Muscle layer of colon (tissue), 2 donors: Measurements from ENCODE around the gene PCSK6.

Source experiments
- H3K27ac ChIP-seq: one replicate; pipeline ENCODE4 v1.7.0; 2013; ENCODE audit warnings: low read depth, mild to moderate bottlenecking, low read length, moderate library complexity
- H3K27me3 ChIP-seq, 2 donors: one replicate each; pipeline ENCODE4 v1.7.0; 2013; ENCODE audit warnings: low read length in 2 of 2, mild to moderate bottlenecking in 2 of 2; ENCODE audit not compliant: insufficient read depth in 2 of 2, control insufficient read depth in 1 of 2
- H3K36me3 ChIP-seq: one replicate; pipeline ENCODE4 v1.7.0; 2013; ENCODE audit warnings: mild to moderate bottlenecking, low read length; ENCODE audit not compliant: insufficient read depth
- H3K4me1 ChIP-seq: one replicate; pipeline ENCODE4 v1.7.0; 2013; ENCODE audit warnings: mild to moderate bottlenecking, low read length; ENCODE audit not compliant: insufficient read depth
- H3K4me3 ChIP-seq, 2 donors: one replicate each; pipeline ENCODE4 v1.7.0; 2013; ENCODE audit warnings: low read length in 2 of 2, low read depth in 1 of 2, mild to moderate bottlenecking in 1 of 2, moderate library complexity in 1 of 2
- H3K9ac ChIP-seq: one replicate; pipeline ENCODE4 v1.7.0; 2013; ENCODE audit warnings: low read length
- H3K9me3 ChIP-seq: one replicate; pipeline ENCODE4 v1.7.0; 2013; ENCODE audit warnings: mild to moderate bottlenecking, low read length
- donor health status: abdominal sarcoma.
- donor health status: Adenocarcinoma of cecum.

PCSK6 gene

DNA sequence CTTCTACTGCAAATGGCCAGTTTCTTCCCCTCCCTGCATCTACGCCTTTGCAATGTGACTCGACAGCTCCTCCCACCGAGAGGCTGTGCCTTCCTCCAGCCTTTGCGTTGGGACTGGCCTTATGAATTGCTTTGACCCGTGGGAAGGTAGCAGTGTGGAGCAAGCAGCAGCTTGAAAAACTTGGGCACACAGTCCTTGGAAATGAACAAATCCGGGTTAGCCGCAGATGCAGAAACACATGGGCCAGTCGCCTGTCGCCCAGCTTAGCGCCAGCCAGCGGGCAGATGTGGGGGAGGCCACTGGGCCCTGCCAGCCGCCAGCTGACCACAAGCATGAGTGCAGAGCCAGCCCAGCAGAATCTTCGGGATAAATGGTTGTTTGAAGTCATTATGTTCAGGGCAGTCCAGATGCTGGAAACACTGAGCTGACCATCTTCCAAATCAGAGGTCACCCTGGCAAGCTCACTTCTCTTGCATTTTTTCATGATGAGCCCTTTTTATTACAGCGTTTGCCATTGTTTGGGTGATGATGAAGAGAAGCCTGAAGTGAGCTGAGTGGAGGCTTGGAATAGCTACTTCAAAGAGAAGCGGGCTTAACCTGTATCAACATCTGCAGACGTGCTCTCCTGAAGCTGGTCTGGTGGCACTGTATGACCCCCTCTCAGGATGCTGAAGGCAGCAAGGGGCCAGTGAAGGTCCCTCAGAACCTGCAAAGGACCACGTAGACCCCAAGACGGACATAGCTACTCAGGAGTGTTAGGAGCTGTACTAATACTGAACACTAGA is 222.0 kb downstream of the PCSK6 start:
- no peaks in the 10 kb centered on the region for H3K4me1 ChIP-seq
- H3K9me3 ChIP-seq = no peaks in the 10 kb centered on the region
- no peak overlapping the region for H3K27ac ChIP-seq
- peaks cover 23% of the 10 kb centered on the region for H3K36me3 ChIP-seq
- H3K9ac ChIP-seq = no peak overlapping the region
- no peak overlapping the region for H3K4me3 ChIP-seq
- no peaks in the 10 kb centered on the region for H3K27me3 ChIP-seq

DNA sequence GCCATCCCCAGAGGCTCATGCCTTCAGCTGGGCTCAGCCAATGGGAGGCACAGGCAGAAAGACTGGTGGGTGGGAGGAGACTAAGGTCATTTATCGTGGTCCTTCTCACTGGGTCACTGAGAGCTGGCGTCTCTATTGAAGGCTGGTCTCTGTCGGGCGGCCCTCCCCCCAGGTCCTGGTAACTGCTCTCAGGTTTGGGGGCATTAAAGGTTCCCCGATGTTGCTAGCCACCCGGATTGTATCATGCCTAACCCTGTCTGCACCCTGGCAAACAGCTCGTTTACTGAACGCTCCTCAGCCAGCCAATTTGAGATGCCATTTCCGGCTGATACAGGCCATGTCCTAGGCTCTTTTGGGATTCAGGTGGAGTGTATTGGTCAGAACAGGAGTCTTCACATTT is 222.7 kb downstream of the PCSK6 start:
- no peaks in the 10 kb centered on the region for H3K27me3 ChIP-seq
- peaks cover 15% of the 10 kb centered on the region for H3K36me3 ChIP-seq
- H3K9me3 ChIP-seq = no peaks in the 10 kb centered on the region
- no peak overlapping the region for H3K27ac ChIP-seq
- no peak overlapping the region for H3K4me3 ChIP-seq
- H3K4me1 ChIP-seq = no peaks in the 10 kb centered on the region
- no peak overlapping the region for H3K9ac ChIP-seq

DNA sequence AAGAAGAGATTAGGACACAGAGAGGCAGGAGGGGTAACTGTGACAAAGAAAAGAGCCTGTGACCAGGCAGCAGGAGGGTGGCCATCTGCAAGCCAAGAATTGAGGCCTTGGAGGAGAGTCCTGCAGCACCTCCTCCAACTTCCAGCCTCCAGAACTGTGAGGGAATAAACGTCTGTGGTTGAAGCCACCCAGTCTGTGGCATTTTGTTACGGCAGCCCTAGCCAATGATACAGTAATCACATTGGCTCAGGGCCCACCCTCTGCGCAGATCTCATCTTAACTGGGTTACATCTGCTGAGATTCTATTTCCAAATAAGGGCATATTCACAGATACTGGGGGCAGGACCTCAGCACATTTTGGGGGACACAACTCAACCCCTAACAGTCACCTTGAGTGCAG is 223.5 kb downstream of the PCSK6 start:
- Histone ChIP-seq H3K9me3 (no peaks in the 10 kb centered on the region), H3K27me3 (no peaks in the 10 kb centered on the region), H3K4me3 (no peak overlapping the region), H3K9ac (no peak overlapping the region), H3K4me1 (no peaks in the 10 kb centered on the region), H3K36me3 (peaks cover 8% of the 10 kb centered on the region), H3K27ac (no peak overlapping the region)

DNA sequence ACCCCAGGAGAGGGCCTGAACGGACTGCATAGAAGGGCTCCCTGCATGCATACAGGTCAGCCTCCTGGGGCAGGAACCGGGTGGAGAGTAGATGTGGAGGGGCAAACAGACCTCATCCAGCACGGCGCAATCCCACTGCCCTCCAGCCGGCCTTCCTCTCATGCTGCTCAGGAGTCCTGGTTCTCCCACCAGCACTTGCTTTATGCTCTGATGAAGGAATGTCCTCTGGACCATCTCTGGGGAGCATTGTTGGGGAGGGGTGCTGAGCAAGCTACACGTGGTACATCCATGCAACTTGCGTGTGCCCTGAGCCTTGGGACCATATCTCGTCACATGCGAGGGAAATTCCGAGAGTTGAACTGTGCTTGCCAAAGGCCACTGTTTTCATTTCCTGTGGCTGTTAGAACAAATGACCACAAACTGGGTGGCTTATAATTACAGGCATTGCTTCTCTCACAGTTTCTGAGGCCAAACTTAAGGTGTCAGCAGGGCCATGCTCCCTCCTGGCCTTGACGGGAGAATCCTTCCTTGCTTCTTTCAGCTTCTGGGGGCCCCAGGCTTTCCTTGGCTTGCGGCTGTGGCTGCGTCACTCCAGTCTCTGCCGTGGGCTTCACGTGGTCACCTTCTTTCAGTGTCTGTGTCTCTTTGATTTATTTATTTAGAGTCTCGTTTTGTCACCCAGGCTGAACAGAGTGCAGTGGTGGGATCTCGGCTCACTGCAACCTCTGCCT is 224.4 kb downstream of the PCSK6 start:
- Histone ChIP-seq H3K4me1 (no peaks in the 10 kb centered on the region), H3K9me3 (no peaks in the 10 kb centered on the region), H3K9ac (no peak overlapping the region), H3K27me3 (no peaks in the 10 kb centered on the region), H3K4me3 (no peak overlapping the region), H3K36me3 (no peaks in the 10 kb centered on the region), H3K27ac (no peak overlapping the region)

DNA sequence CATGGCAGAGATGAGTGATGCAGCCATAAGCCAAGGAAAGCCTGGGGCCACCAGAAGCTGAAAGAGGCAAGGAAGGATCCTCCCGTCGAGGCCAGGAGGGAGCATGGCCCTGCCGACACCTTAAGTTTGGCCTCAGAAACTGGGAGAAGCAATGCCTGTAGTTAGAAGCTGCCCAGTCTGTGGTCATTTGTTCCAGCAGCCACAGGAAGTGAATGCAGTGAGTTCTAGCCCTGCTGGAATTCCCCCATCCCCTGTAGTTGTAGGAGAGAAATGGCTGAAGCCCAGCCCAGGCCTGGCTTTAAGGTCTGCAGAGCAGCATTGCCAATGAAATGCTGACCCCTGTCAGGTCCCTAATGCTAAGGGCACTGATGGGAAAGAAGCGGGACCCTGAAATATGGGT is 225.5 kb downstream of the PCSK6 start:
- no peaks in the 10 kb centered on the region for H3K36me3 ChIP-seq
- H3K27me3 ChIP-seq = no peaks in the 10 kb centered on the region
- H3K27ac ChIP-seq = no peak overlapping the region
- no peak overlapping the region for H3K9ac ChIP-seq
- H3K4me3 ChIP-seq = no peak overlapping the region
- H3K4me1 ChIP-seq = no peaks in the 10 kb centered on the region
- H3K9me3 ChIP-seq = no peaks in the 10 kb centered on the region

DNA sequence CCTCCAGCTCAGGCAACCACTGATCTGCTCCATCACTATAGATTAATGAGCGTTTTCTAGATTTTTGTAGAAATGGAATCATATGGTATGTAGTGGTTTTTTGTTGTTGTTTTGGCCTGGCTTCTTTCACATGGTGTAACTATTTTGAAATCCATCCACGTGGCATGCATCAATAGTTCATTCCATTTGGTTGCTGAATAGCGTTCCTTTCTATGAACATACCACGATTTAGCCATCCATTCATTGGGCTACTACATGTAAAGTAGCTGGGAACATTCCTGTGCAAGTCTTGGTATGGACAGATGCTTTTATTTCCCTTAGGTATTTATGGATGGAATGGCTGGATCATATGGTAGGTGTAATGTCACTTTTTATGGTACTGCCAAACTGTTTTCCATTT is 227.0 kb downstream of the PCSK6 start:
- no peaks in the 10 kb centered on the region for H3K4me1 ChIP-seq
- H3K27ac ChIP-seq = no peak overlapping the region
- H3K4me3 ChIP-seq = no peak overlapping the region
- no peaks in the 10 kb centered on the region for H3K36me3 ChIP-seq
- H3K9ac ChIP-seq = no peak overlapping the region
- H3K27me3 ChIP-seq = no peaks in the 10 kb centered on the region
- H3K9me3 ChIP-seq = no peaks in the 10 kb centered on the region

DNA sequence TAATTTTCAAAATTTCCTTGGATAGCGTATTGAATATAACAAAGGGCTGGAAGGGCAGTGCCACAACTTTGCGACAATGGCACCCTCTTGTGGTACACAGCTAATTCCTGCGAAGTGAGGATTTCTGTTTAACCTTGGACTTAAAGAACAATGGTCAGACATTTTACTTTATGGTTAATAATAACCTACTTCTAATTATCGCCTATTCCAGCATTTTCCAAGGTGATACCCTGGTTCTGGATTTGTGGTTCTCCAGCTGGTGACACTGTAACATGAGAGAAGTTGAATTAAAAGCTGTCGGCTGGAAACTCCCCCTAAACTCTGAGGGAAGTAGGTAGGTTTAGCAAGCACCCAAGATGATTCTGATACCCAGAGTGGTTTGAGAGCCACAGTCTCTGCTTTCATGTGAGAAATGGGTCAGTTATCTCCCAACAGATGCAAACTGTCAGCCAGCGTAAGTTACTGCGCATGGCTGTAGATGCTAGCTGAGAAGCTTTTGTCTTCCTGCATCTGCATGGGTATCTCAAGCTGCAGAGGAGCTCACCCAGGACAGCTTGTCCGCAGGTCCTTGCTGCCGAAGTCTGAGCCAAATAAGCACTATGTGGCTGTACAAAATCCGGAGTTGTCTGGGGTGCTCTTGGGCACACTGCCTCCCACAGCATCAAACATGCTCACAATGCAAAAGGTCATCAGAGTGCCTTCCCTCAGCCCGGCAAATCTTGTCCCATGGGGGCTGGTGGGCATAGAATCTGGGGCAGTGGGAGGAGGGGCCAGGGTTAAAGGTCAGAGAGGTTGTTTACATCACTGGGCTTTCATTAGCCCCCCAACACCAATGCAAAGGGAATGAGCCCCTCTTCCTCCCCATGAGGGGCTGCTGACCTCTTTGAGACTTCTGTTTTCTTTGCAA is 231.0 kb downstream of the PCSK6 start:
- no peaks in the 10 kb centered on the region for H3K36me3 ChIP-seq
- H3K4me1 ChIP-seq = no peaks in the 10 kb centered on the region
- H3K9ac ChIP-seq = no peak overlapping the region
- H3K9me3 ChIP-seq = no peaks in the 10 kb centered on the region
- no peak overlapping the region for H3K27ac ChIP-seq
- no peaks in the 10 kb centered on the region for H3K27me3 ChIP-seq
- no peak overlapping the region for H3K4me3 ChIP-seq

DNA sequence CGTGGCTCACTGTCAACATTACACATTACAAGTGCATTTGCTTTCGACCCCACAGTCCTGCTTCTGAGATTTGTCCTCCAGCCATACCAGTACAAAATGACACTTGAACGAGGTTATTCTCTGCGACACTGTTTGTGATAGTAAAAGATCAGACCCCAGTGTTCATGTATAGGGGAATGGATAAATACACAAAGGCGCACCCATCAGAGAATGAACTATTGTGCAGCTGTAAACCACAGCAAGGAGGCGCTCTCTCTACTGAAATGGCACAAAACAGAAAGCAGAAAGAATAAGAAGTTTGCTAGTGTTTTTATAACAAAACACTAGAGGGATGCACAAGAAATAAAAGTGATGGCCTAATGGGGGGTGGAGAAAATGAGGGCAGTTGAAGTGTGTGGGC is 232.8 kb downstream of the PCSK6 start:
- H3K27me3 ChIP-seq = no peaks in the 10 kb centered on the region
- H3K9me3 ChIP-seq = no peaks in the 10 kb centered on the region
- H3K27ac ChIP-seq = no peak overlapping the region
- no peak overlapping the region for H3K9ac ChIP-seq
- H3K36me3 ChIP-seq = no peaks in the 10 kb centered on the region
- H3K4me1 ChIP-seq = peaks cover 6% of the 10 kb centered on the region
- H3K4me3 ChIP-seq = no peak overlapping the region

DNA sequence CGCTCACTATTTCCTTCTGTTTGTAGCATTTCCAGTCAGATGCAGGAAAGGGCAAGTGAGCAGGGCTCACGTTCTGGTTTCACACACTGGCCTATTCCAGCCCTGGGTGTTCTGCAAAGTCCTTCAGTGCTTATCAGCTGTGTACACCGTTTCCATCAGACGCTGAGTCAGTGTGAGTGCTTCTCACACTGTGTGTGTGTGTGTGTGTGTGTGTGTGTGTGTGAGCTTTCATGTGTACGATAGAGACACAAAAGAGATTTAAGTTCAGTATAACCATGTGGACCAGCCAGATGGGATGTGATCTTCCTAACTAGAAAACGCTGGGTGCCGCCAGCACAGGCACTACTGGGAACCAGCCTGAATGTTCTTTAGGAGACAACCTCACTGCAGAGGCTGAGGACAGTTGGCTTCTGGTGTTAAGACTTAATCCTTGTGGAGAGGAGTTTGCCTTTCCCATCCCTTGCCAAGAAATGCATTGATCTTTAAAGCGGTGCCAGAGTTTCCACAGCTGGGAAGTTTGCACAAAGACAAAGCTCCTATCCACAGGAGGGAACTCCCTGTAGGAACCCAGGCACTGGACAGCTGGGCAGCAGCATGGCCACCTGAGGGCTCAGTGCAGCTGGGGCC is 233.8 kb downstream of the PCSK6 start:
- H3K27ac ChIP-seq = no peak overlapping the region
- H3K36me3 ChIP-seq = no peaks in the 10 kb centered on the region
- H3K9me3 ChIP-seq = no peaks in the 10 kb centered on the region
- no peaks in the 10 kb centered on the region for H3K27me3 ChIP-seq
- no peak overlapping the region for H3K9ac ChIP-seq
- H3K4me3 ChIP-seq = no peak overlapping the region
- peaks cover 6% of the 10 kb centered on the region for H3K4me1 ChIP-seq

DNA sequence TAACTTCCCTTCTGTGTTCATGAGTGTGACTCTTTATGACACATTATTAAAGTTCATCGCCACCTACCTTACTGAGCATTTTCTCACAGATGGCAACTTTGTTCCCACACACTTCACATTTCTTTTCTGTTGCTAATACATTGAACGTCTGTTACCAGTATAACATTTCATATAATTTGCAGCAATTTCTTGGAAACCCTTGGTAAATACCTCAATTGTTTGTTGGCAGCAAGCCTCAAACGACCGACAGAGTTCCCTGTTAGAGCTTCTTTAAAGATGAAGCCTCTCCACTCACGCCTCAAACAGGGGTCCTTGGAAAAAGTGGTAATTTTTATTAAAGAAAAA is 234.5 kb downstream of the PCSK6 start:
- Histone ChIP-seq H3K4me3 (no peak overlapping the region), H3K9me3 (no peaks in the 10 kb centered on the region), H3K27me3 (no peaks in the 10 kb centered on the region), H3K9ac (no peak overlapping the region), H3K36me3 (no peaks in the 10 kb centered on the region), H3K4me1 (peaks cover 12% of the 10 kb centered on the region), H3K27ac (no peak overlapping the region)
